Transverse colon (tissue), 4 donors: ENCODE results near the gene CAPN1.

Source experiments
- POLR2A ChIP-seq: fragments of 450-650 bp; IDR thresholded peaks from one replicate; pipeline ENCODE4 v1.6.1; 2016; ENCODE audit warnings: antibody characterized with exemption, mild to moderate bottlenecking, moderate library complexity
- POLR2AphosphoS5 ChIP-seq, 3 donors: sonication (generic); formaldehyde crosslinking; IDR thresholded peaks; one replicate each; pipeline ENCODE4 v1.6.1; 2016; ENCODE audit warnings: antibody characterized with exemption in 3 of 3
- TF ChIP-seq, protein P1 (sequence below), 5 experiments: fragments of 200-600 bp in 3 of 5; fragments of 450-650 bp in 2 of 5; sonication (generic) in 3 of 5; IDR thresholded peaks; 1 replicate in 2 of 5; 2 replicates in 3 of 5; pipeline ENCODE4 v1.5.1; 2016 to 2017; ENCODE audit warnings: antibody characterized with exemption in 5 of 5, inconsistent platforms in 3 of 5, mild to moderate bottlenecking in 2 of 5, moderate library complexity in 1 of 5

DNA sequence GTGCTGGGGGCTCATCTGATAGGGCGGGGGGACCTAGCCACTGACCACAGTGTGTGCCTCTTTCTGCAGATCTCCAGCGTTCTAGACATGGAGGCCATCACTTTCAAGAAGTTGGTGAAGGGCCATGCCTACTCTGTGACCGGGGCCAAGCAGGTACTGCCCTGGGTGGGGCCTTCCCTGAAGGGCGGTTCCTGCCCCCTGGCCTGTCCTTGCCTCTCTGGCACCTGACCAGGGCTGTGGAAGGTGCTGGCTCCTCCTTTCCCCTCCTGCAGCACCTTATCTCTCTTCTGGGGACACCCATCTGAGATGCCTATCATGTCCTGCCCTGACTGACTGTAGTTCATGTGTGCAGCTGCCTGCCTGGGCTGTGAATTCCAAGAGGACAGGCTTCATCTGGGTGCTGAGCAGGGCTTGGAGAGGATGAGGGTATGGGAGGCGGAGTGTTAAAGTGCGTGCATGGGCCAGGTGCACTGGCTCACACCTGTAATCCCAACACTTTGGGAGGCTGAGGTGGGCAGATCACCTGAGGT, 5.5 kb downstream of the CAPN1 start:
- TF ChIP-seq, protein P1, sequence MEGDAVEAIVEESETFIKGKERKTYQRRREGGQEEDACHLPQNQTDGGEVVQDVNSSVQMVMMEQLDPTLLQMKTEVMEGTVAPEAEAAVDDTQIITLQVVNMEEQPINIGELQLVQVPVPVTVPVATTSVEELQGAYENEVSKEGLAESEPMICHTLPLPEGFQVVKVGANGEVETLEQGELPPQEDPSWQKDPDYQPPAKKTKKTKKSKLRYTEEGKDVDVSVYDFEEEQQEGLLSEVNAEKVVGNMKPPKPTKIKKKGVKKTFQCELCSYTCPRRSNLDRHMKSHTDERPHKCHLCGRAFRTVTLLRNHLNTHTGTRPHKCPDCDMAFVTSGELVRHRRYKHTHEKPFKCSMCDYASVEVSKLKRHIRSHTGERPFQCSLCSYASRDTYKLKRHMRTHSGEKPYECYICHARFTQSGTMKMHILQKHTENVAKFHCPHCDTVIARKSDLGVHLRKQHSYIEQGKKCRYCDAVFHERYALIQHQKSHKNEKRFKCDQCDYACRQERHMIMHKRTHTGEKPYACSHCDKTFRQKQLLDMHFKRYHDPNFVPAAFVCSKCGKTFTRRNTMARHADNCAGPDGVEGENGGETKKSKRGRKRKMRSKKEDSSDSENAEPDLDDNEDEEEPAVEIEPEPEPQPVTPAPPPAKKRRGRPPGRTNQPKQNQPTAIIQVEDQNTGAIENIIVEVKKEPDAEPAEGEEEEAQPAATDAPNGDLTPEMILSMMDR (IDR thresholded peaks at IDR 0.05): no peak
- TF ChIP-seq POLR2AphosphoS5 (IDR thresholded peaks at IDR 0.05): no peak
- no peak for TF ChIP-seq POLR2A
